ENCODE measurements around the gene DPH2.

DNA sequence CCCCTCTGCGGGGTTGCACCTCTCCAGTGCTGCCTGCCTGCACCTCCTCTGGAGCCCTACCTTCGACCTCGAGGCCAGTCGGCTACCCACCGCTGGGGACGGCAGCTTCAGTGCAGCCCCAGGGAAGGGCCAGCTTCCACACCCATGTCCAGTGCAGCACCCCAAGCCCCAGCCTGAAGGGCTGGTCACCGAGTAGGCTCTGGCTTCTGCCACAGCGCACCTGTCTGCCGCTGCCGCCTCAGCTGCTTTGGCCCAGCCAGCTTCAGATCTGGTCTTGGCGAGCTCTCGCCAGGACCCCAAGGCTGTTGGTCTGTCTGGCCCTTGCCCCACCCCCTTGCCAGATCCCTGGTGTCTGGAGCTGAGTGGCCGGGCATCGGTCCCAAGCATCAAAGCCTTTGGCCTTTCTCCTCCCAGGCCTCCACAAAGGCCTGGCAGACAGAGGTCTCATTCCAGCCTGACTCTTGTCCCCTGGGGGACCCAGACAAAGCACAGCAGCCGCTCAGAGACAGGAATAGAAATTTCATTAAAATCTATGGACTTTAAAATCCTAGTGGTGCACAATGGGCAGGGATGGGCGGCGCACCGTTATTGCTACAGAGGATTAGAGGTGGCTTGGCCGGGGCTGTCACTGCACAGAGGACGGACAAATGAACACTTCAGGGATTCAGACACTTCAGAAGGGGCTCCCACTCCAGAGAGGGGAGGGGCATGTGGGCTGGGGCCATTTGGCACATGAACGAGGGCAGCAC lies 26.3 kb downstream of the DPH2 start:
- TF ChIP-seq, protein P1, sequence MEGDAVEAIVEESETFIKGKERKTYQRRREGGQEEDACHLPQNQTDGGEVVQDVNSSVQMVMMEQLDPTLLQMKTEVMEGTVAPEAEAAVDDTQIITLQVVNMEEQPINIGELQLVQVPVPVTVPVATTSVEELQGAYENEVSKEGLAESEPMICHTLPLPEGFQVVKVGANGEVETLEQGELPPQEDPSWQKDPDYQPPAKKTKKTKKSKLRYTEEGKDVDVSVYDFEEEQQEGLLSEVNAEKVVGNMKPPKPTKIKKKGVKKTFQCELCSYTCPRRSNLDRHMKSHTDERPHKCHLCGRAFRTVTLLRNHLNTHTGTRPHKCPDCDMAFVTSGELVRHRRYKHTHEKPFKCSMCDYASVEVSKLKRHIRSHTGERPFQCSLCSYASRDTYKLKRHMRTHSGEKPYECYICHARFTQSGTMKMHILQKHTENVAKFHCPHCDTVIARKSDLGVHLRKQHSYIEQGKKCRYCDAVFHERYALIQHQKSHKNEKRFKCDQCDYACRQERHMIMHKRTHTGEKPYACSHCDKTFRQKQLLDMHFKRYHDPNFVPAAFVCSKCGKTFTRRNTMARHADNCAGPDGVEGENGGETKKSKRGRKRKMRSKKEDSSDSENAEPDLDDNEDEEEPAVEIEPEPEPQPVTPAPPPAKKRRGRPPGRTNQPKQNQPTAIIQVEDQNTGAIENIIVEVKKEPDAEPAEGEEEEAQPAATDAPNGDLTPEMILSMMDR (IDR thresholded peaks at IDR 0.05), result no peak
- no peak for TF ChIP-seq POLR2A (IDR thresholded peaks at IDR 0.05)

All from adrenal gland (tissue), 5 donors.